Measurements from ENCODE around the gene ACOT4.
"Not testable (repeated sequence)": the region's sequence is repeated elsewhere in the genome, so short reads cannot be mapped to it uniquely, and the experiment has no call there.

ACOT4 gene

DNA sequence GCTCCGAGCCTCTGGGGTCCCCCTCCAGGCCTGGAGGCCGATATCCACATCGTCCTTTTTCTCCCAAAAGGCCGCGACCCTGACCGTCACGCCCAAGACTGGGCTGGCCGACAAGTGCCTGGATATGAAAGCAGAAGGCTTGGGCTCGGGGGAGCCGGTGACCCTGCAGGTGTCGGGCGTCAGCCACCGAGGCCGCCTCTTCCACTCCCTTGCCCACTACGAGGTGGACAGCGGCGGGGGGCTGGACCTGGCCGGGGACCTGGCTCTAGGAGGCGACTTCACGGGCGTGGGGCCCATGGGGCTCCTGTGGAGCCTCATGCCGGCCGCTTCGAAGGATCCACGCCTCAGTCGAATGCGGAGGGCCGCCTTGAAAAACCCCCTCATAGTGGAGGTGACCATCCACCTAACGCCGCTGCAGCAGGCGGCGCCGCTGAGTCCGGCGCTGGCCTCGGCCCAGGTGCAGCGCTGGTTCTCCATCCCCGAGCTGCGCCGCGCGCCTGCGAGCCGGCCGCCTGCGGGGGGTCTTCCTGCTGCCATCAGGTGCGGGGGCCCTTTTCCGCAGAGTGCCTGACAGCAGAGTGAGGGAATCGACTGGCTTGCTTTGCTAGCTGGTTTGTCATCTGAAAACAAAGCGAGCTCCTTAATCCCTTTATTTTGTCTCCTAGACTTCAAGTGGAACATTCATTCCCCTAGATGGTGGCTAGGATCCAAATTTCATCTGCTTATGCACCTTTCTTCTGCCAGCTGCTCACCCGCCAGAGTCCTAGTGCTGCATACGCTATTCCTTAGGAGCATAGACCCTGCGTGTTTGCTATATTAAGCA is 42.5 kb downstream of the ACOT4 start:
- DNase-seq (ENCODE audit: low spot score), result peak; percentile 64

DNA sequence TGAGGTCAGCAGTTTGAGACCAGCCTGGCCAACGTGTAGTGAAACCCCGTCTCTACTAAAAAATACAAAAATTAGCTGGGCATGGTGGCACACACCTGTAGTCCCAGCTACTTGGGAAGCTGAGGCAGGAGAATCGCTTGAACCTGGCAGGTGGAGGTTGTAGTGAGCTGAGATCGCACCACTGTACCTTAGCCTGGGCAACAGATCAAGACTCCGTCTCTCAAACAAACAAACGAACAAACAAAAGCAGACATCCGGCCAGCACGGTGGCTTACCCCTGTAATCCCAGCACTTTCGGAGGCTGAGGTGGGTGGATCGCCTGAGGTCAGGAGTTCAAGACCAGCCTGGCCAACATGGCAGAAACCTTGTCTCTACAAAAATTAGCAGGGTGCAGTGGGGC is 44.7 kb downstream of the ACOT4 start:
- not testable (repeated sequence) for DNase-seq (ENCODE audit: low spot score)

- DNase-seq (ENCODE audit: low spot score), result no peak
These were observed 46.2 kb downstream of the ACOT4 start for GRCh38 chr14:73637830-73638229.

- no peak for DNase-seq (ENCODE audit: low spot score)
These were observed 49.2 kb downstream of the ACOT4 start for GRCh38 chr14:73640796-73641365.

- peak; percentile 92 for DNase-seq (ENCODE audit: low spot score)
These were observed 53.0 kb downstream of the ACOT4 start, which contains the start of gene DNAL1 for GRCh38 chr14:73644531-73645247. TSS of gene DNAL1 (plus strand) at chr14:73644986. CDS start at chr14:73645040, 54 bp downstream.

DNA sequence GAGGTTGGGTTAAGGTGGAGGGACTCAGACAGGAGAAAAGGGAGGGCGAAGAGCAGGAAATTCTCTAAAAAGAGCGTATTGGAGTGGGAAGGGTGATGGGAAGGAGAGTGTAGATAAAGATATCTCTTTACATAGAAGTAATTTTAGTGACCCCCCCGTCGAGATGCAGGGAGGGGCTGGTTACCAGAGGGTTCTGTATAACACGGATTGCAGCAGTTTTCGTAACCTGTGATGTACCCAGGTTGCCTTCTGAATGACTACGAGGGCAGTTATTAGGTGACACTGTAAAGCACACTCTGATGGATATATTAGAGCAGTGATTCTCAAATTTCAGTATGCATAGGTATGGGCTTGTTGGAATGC is 53.6 kb downstream of the ACOT4 start:
- no peak for DNase-seq (ENCODE audit: low spot score)

Measured in cerebellar cortex (tissue), 1 donor.